ENCODE data around the gene PNPLA5. TPM values are rescaled to one million over a fixed set of nuclear protein-coding genes. Genes with fewer than 3 reads are reported as not detected.

The PNPLA5 gene
- total RNA-seq, 2 experiments from 2014 or later, result 0.15 TPM; not detected in 1

- Histone ChIP-seq H3K79me2 (ENCODE audit: insufficient read depth, low read depth, low read length) (no peaks in the 10 kb centered on the region), H3K9me2 (ENCODE audit: insufficient read depth, low read length) (no peaks in the 10 kb centered on the region), H3K4me1 (ENCODE audit: insufficient read depth, low read length, poor library complexity, severe bottlenecking) (no peaks in the 10 kb centered on the region), H4K20me1 (ENCODE audit: insufficient read depth, low read length) (no peaks in the 10 kb centered on the region), H3K9me3 (ENCODE audit: low read length) (no peaks in the 10 kb centered on the region), H3K27ac (ENCODE audit: low read depth, low read length, poor library complexity, severe bottlenecking) (no peak overlapping the region), H3K36me3 (ENCODE audit: insufficient read depth, low read length) (no peaks in the 10 kb centered on the region), H2AFZ (ENCODE audit: low read length) (no peak overlapping the region), H3K4me3 (ENCODE audit: low read depth, low read length, poor library complexity, severe bottlenecking) (no peak overlapping the region), H3K4me2 (ENCODE audit: low read length) (no peak overlapping the region)
- no peak for DNase-seq (ENCODE audit: low spot score)
- intact Hi-C loops (cut with micrococcal nuclease; ENCODE audit: unreplicated experiment), result no loop called here
- no peak for TF ChIP-seq EZH2phosphoT487 (IDR thresholded peaks at IDR 0.05; ENCODE audit: borderline replicate concordance, low read depth, low read length)
- TF ChIP-seq CTCF (conservative IDR thresholded peaks at IDR 0.05; ENCODE audit: low read length), result no peak
- CTCF ChIA-PET (ENCODE audit: unreplicated experiment), result no interaction called here
- POLR2A ChIA-PET, result no interaction called here
- BruUV-seq (replicated peaks), result no TSS peak
Measured at GRCh38 chr22:43833286-43834240, 58.2 kb downstream of the PNPLA5 start.

GRCh38 chr22:43832393-43833265 lies 59.2 kb downstream of the PNPLA5 start:
- intact Hi-C loops (cut with micrococcal nuclease; ENCODE audit: unreplicated experiment), result no loop called here
- Histone ChIP-seq H3K4me3 (ENCODE audit: low read depth, low read length, poor library complexity, severe bottlenecking) (no peak overlapping the region), H3K79me2 (ENCODE audit: insufficient read depth, low read depth, low read length) (no peaks in the 10 kb centered on the region), H3K27ac (ENCODE audit: low read depth, low read length, poor library complexity, severe bottlenecking) (no peak overlapping the region), H3K4me2 (ENCODE audit: low read length) (no peak overlapping the region), H3K36me3 (ENCODE audit: insufficient read depth, low read length) (no peaks in the 10 kb centered on the region), H3K4me1 (ENCODE audit: insufficient read depth, low read length, poor library complexity, severe bottlenecking) (no peaks in the 10 kb centered on the region), H2AFZ (ENCODE audit: low read length) (no peak overlapping the region), H3K9me3 (ENCODE audit: low read length) (no peaks in the 10 kb centered on the region), H4K20me1 (ENCODE audit: insufficient read depth, low read length) (no peaks in the 10 kb centered on the region), H3K9me2 (ENCODE audit: insufficient read depth, low read length) (no peaks in the 10 kb centered on the region)
- no TSS peak for BruUV-seq (replicated peaks)
- DNase-seq (ENCODE audit: low spot score), result no peak
- TF ChIP-seq CTCF (conservative IDR thresholded peaks at IDR 0.05; ENCODE audit: low read length), result no peak
- TF ChIP-seq EZH2phosphoT487 (IDR thresholded peaks at IDR 0.05; ENCODE audit: borderline replicate concordance, low read depth, low read length), result no peak
- ChIA-PET POLR2A (no interaction called here), CTCF (ENCODE audit: unreplicated experiment) (no interaction called here)

All from OCI-LY7 (cell line).